ENCODE results near the gene NLRP1.

GRCh38 chr17:5552841-5553240 lies 31.5 kb downstream of the NLRP1 start:
- TF ChIP-seq CTCF (IDR thresholded peaks at IDR 0.05; ENCODE audit: low read depth, low read length) (no peak), POLR2A (IDR thresholded peaks at IDR 0.05; ENCODE audit: extremely low read depth, insufficient read length) (no peak)
- TF ChIP-seq, protein P1, sequence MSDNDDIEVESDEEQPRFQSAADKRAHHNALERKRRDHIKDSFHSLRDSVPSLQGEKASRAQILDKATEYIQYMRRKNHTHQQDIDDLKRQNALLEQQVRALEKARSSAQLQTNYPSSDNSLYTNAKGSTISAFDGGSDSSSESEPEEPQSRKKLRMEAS (IDR thresholded peaks at IDR 0.05; ENCODE audit: low read depth, low read length) = no peak

All from NB4 (cell line).